K562 (cell line): Measurements from ENCODE around the gene POLR3GL. TPM values are rescaled to one million over a fixed set of nuclear protein-coding genes. Genes with fewer than 3 reads are reported as not detected.

Experiments
- GMEB1 ChIP-seq: fragments of 250-450 bp; sonication (Bioruptor Pico); IDR thresholded peaks from 2 replicates; pipeline ENCODE4 v1.4.0; 2020; ENCODE audit warnings: mild to moderate bottlenecking
- MTA1 ChIP-seq: fragments of 450-650 bp; IDR thresholded peaks from 2 replicates; pipeline ENCODE4 v1.6.1; 2017; ENCODE audit warnings: borderline replicate concordance
- NRF1 ChIP-seq, 2 experiments: fragments of 450-650 bp; IDR thresholded peaks in 1 of 2; conservative IDR thresholded peaks in 1 of 2; 2 replicates each; pipeline ENCODE4 v1.6.1; 2014; ENCODE audit warnings: mild to moderate bottlenecking in 2 of 2
- PBX2 ChIP-seq, 2 experiments: IDR thresholded peaks in 1 of 2; conservative IDR thresholded peaks in 1 of 2; 2 replicates each; pipeline ENCODE4 v1.6.1; 2016; ENCODE audit warnings: low read depth in 2 of 2, mild to moderate bottlenecking in 1 of 2, missing compliant biosample characterization in 1 of 2, missing genetic modification characterization in 1 of 2, moderate library complexity in 1 of 2
- PHF8 ChIP-seq: fragments of 200-600 bp; sonication (generic); IDR thresholded peaks from 2 replicates; pipeline ENCODE4 v1.6.1; 2012; ENCODE audit warnings: mixed run types, mild to moderate bottlenecking, inconsistent platforms, low read length, moderate library complexity, borderline replicate concordance
- POLR2G ChIP-seq: fragments of 200-400 bp; formaldehyde crosslinking; IDR thresholded peaks from 2 replicates; pipeline ENCODE4 v1.6.1; 2017; ENCODE audit warnings: low read depth, mild to moderate bottlenecking, antibody characterized with exemption, low read length, moderate library complexity
- PRDM10 ChIP-seq: fragments of 450-650 bp; IDR thresholded peaks from 2 replicates; pipeline ENCODE4 v1.6.1; 2018; ENCODE audit not compliant: partially characterized antibody
- RB1 ChIP-seq: fragments of 450-650 bp; IDR thresholded peaks from 2 replicates; pipeline ENCODE4 v1.6.1; 2017; ENCODE audit warnings: low read depth, mild to moderate bottlenecking
- SUPT5H ChIP-seq: fragments of 450-650 bp; IDR thresholded peaks from 2 replicates; pipeline ENCODE4 v1.6.1; 2016
- TFAP4 ChIP-seq: sonication (generic); formaldehyde crosslinking; IDR thresholded peaks from 2 replicates; pipeline ENCODE4 v1.8.0; 2022; ENCODE audit warnings: missing genetic modification reagents, mild to moderate bottlenecking, moderate library complexity, borderline replicate concordance
- polyA plus RNA-seq, 8 experiments: library from polyadenylated mRNA; depleted of rRNA in 4 of 8; stranded (reverse) in 5 of 8; unstranded in 3 of 8; fragments of >200 nt; fragmentation: Nextera tagmentation in 2 of 8; fragmentation: Illumina TruSeq in 1 of 8; extraction: Ambion mirVana in 2 of 8; extraction: Trizol in 1 of 8; gene quantifications; 2 replicates each; pipeline versions ENCODE4 v1.2.1 to v1.2.3, GENCODE V29; 2011 to 2014; ENCODE audit warnings: inconsistent platforms in 1 of 8, missing spikeins in 1 of 8
- total RNA-seq, 7 experiments: library from RNA; depleted of rRNA in 6 of 7; stranded (reverse); fragments of >200 nt in 6 of 7; fragmentation: Illumina TruSeq in 2 of 7; extraction: Trizol in 2 of 7; gene quantifications; 2 replicates each; pipeline versions ENCODE4 v1.2.1 to v1.2.3, GENCODE V29; 2011 to 2021; ENCODE audit warnings: low replicate concordance in 1 of 7
- TF ChIP-seq, protein P1 (sequence below): fragments of 450-650 bp; IDR thresholded peaks from 2 replicates; pipeline ENCODE4 v1.6.1; 2016; ENCODE audit warnings: mild to moderate bottlenecking

Gene POLR3GL
- total and polyA plus RNA-seq, 9 of the 15 experiments (the other 6 are each of a cell fraction or from before 2014, with no cell fraction given), result 14.6 to 48.4 (median 38.2) TPM

DNA sequence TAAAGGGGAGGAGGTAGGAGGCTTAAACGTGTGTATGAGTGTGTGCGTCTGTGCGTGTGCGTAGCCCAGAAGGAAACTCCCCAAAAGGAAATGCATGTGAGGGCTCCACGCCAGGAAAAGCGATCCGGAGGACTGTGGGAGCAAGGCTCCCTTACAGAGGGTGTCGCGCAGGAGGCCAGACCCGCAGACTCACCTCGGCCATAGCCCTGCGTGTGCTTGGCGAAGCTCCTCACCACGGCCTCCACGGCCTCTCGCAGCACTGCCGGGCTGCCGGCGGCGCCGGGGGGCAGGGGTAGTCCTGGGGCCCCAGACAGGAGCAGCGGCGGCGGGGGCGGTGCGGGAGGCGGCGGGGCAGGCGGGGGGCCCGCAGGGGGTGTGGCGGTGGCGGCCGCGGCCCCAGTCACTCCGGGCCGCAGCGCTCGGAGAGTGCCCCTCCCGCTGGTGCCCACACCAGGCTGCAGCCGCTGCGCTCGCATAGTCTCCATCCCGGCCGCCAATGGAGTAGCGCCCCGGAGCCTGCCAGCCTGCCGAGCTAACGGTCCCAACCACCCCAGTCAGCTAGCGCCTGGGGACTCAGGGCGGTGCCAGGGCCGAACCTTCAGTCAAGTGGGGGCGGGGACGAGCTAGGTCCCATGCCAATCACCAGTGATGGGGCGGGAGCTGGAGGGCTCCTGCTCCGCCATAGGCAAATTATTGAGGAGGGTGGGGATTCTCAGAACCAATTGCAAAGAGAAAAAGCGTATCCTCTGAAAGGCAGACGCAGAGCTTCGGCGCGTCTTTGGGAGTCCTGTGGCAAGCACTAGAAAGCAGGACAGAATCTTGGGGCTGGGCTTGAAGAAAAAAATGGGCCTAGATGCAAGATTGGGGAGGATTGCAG lies 6.8 kb upstream of the POLR3GL start, which contains the start of gene LIX1L (continued):
- peak; percentile 25; the same call in 1 of the 2 replicates for TF ChIP-seq MTA1
- TF ChIP-seq POLR2G, result peak; percentile 84
- peak; percentile 60 to 66 for TF ChIP-seq NRF1 (conservative IDR thresholded peaks at IDR 0.05 in 1 of 2, IDR thresholded peaks at IDR 0.05 in 1 of 2)
- peak; percentile 73 for TF ChIP-seq GMEB1
- TF ChIP-seq SUPT5H, result peak; percentile 51; the same call in 1 of the 2 replicates
- peak; percentile 69; the same call in 1 of the 2 replicates for TF ChIP-seq PHF8
- TF ChIP-seq PBX2 (CRISPR knock-in tag; IDR thresholded peaks at IDR 0.05; ENCODE audit: low read depth), result peak; percentile 92
- TF ChIP-seq PBX2 (tag; conservative IDR thresholded peaks at IDR 0.05; ENCODE audit: low read depth), result peak; percentile 98
- TF ChIP-seq PRDM10, result no peak
- peak; percentile 57; the same call in 1 of the 2 replicates for TF ChIP-seq RB1
- TF ChIP-seq, protein P1, sequence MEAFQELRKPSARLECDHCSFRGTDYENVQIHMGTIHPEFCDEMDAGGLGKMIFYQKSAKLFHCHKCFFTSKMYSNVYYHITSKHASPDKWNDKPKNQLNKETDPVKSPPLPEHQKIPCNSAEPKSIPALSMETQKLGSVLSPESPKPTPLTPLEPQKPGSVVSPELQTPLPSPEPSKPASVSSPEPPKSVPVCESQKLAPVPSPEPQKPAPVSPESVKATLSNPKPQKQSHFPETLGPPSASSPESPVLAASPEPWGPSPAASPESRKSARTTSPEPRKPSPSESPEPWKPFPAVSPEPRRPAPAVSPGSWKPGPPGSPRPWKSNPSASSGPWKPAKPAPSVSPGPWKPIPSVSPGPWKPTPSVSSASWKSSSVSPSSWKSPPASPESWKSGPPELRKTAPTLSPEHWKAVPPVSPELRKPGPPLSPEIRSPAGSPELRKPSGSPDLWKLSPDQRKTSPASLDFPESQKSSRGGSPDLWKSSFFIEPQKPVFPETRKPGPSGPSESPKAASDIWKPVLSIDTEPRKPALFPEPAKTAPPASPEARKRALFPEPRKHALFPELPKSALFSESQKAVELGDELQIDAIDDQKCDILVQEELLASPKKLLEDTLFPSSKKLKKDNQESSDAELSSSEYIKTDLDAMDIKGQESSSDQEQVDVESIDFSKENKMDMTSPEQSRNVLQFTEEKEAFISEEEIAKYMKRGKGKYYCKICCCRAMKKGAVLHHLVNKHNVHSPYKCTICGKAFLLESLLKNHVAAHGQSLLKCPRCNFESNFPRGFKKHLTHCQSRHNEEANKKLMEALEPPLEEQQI, result no peak
- peak; percentile 63; the same call in 1 of the 2 replicates for TF ChIP-seq TFAP4
